Epithelial cell of esophagus (primary cell): Measurements from ENCODE around the gene PPFIA3.
A peak's percentile ranks its signal among the peaks of the same experiment; 100 is the strongest.

ENCODE experiments used
- DNase-seq: peaks from one replicate; pipeline ENCODE4 v3.0.0; 2010; ENCODE audit warnings: low read depth
- H3K4me3 ChIP-seq: 2 replicates; pipeline ENCODE4 v1.5.1; 2011; ENCODE audit warnings: mild to moderate bottlenecking, low read length, control low read depth
- CTCF ChIP-seq: IDR thresholded peaks from 2 replicates; pipeline ENCODE4 v1.5.1; 2011; ENCODE audit warnings: low read depth, mild to moderate bottlenecking, low read length, control low read depth, inconsistent platforms; ENCODE audit not compliant: insufficient read depth; ENCODE audit errors: missing control alignments

The PPFIA3 gene

GRCh38 chr19:49081273-49081672 lies 38.1 kb upstream of the PPFIA3 start:
- no peak for DNase-seq
- no peak for TF ChIP-seq CTCF
- H3K4me3 ChIP-seq, result no peak overlapping the region

- TF ChIP-seq CTCF, result no peak
- no peak for DNase-seq
- H3K4me3 ChIP-seq, result peak overlapping the region; percentile 86
These were observed 34.9 kb upstream of the PPFIA3 start for GRCh38 chr19:49084206-49085019.

- peak; percentile 100 for DNase-seq
- TF ChIP-seq CTCF, result no peak
- H3K4me3 ChIP-seq, result peak within 1 kb of the TSS; percentile 86
These were observed 34.1 kb upstream of the PPFIA3 start, which contains the start of gene SNRNP70 for GRCh38 chr19:49085020-49085867. Gene SNRNP70, plus strand, starts transcription at chr19:49085451. Its CDS starts 964 bp downstream, at chr19:49086415.

- DNase-seq, result no peak
- TF ChIP-seq CTCF, result no peak
- H3K4me3 ChIP-seq, result peak overlapping the region; percentile 86
These were observed 33.5 kb upstream of the PPFIA3 start for GRCh38 chr19:49085868-49086232.

- no peak for TF ChIP-seq CTCF
- DNase-seq, result no peak
- H3K4me3 ChIP-seq, result peak overlapping the region; percentile 86
These were observed 33.0 kb upstream of the PPFIA3 start for GRCh38 chr19:49086296-49086695.

- H3K4me3 ChIP-seq, result no peak overlapping the region
- TF ChIP-seq CTCF, result no peak
- no peak for DNase-seq
These were observed 27.8 kb upstream of the PPFIA3 start for GRCh38 chr19:49091391-49092038.
